Parathyroid adenoma (tissue), 2 donors: ENCODE results near the gene PTPRF.

ENCODE experiments used
- H2AFZ ChIP-seq: fragments of 300-600 bp; sonication (generic); one replicate; pipeline ENCODE4 v1.7.0; 2017; ENCODE audit warnings: antibody characterized with exemption, mild to moderate bottlenecking
- H3K27ac ChIP-seq: fragments of 300-600 bp; sonication (generic); one replicate; pipeline ENCODE4 v1.7.0; 2017
- H3K27me3 ChIP-seq: fragments of 300-600 bp; sonication (generic); one replicate; pipeline ENCODE4 v1.7.0; 2017; ENCODE audit warnings: low read length; ENCODE audit not compliant: control insufficient read depth, insufficient read depth
- H3K36me3 ChIP-seq: fragments of 300-600 bp; sonication (generic); one replicate; pipeline ENCODE4 v1.7.0; 2017; ENCODE audit warnings: low read length; ENCODE audit not compliant: control insufficient read depth, insufficient read depth
- H3K4me1 ChIP-seq: fragments of 300-600 bp; sonication (generic); one replicate; pipeline ENCODE4 v1.7.0; 2017; ENCODE audit warnings: control low read depth
- H3K4me2 ChIP-seq: fragments of 300-600 bp; sonication (generic); one replicate; pipeline ENCODE4 v1.7.0; 2017; ENCODE audit warnings: low read length
- H3K4me3 ChIP-seq: fragments of 300-600 bp; sonication (generic); one replicate; pipeline ENCODE4 v1.7.0; 2017; ENCODE audit warnings: low read depth, low read length
- H3K79me2 ChIP-seq: fragments of 300-600 bp; sonication (generic); one replicate; pipeline ENCODE4 v1.7.0; 2017; ENCODE audit warnings: control low read depth
- H3K9ac ChIP-seq: fragments of 300-600 bp; sonication (generic); one replicate; pipeline ENCODE4 v1.7.0; 2017; ENCODE audit warnings: mild to moderate bottlenecking
- H3K9me3 ChIP-seq: fragments of 300-600 bp; sonication (generic); one replicate; pipeline ENCODE4 v1.7.0; 2017; ENCODE audit warnings: low read length; ENCODE audit not compliant: control insufficient read depth
- CTCF ChIP-seq: fragments of 300-600 bp; sonication (generic); IDR thresholded peaks from one replicate; pipeline ENCODE4 v1.7.0; 2017; ENCODE audit warnings: antibody characterized with exemption, mild to moderate bottlenecking
- donor health status: primary hyperparathyroidism.

PTPRF gene

GRCh38 chr1:43625063-43625780 lies 94.5 kb downstream of the PTPRF start:
- no peak overlapping the region for H3K9ac ChIP-seq
- no peak overlapping the region for H3K27ac ChIP-seq
- H3K4me3 ChIP-seq, result no peak overlapping the region
- no peak overlapping the region for H3K4me2 ChIP-seq
- no peaks in the 10 kb centered on the region for H3K9me3 ChIP-seq
- no peak for TF ChIP-seq CTCF
- H2AFZ ChIP-seq, result no peak overlapping the region
- H3K79me2 ChIP-seq, result no peaks in the 10 kb centered on the region
- no peaks in the 10 kb centered on the region for H3K4me1 ChIP-seq
- H3K27me3 ChIP-seq, result no peaks in the 10 kb centered on the region
- H3K36me3 ChIP-seq, result no peaks in the 10 kb centered on the region

GRCh38 chr1:43632135-43632670 lies 101.5 kb downstream of the PTPRF start:
- H3K4me3 ChIP-seq, result no peak overlapping the region
- no peak for TF ChIP-seq CTCF
- no peaks in the 10 kb centered on the region for H3K36me3 ChIP-seq
- H2AFZ ChIP-seq, result no peak overlapping the region
- H3K4me2 ChIP-seq, result no peak overlapping the region
- H3K79me2 ChIP-seq, result no peaks in the 10 kb centered on the region
- H3K27me3 ChIP-seq, result no peaks in the 10 kb centered on the region
- H3K9ac ChIP-seq, result no peak overlapping the region
- H3K27ac ChIP-seq, result no peak overlapping the region
- no peaks in the 10 kb centered on the region for H3K4me1 ChIP-seq
- no peaks in the 10 kb centered on the region for H3K9me3 ChIP-seq

- no peak for TF ChIP-seq CTCF
- H3K9me3 ChIP-seq, result no peaks in the 10 kb centered on the region
- no peak overlapping the region for H3K4me2 ChIP-seq
- H3K9ac ChIP-seq, result no peak overlapping the region
- no peaks in the 10 kb centered on the region for H3K79me2 ChIP-seq
- H3K4me1 ChIP-seq, result no peaks in the 10 kb centered on the region
- H3K4me3 ChIP-seq, result no peak overlapping the region
- H3K36me3 ChIP-seq, result no peaks in the 10 kb centered on the region
- no peaks in the 10 kb centered on the region for H3K27me3 ChIP-seq
- H3K27ac ChIP-seq, result no peak overlapping the region
- H2AFZ ChIP-seq, result no peak overlapping the region
Observed at GRCh38 chr1:43634721-43635120, 104.0 kb downstream of the PTPRF start.

- H3K4me3 ChIP-seq, result no peak overlapping the region
- no peak for TF ChIP-seq CTCF
Observed at GRCh38 chr1:43636006-43636641, 105.4 kb downstream of the PTPRF start.

More at GRCh38 chr1:43636006-43636641, 105.4 kb downstream of the PTPRF start:
- H3K79me2 ChIP-seq, result no peaks in the 10 kb centered on the region
- no peak overlapping the region for H2AFZ ChIP-seq
- no peak overlapping the region for H3K9ac ChIP-seq
- H3K4me1 ChIP-seq, result no peaks in the 10 kb centered on the region
- H3K36me3 ChIP-seq, result no peaks in the 10 kb centered on the region
- H3K4me2 ChIP-seq, result no peak overlapping the region
- no peak overlapping the region for H3K27ac ChIP-seq
- H3K27me3 ChIP-seq, result no peaks in the 10 kb centered on the region
- no peaks in the 10 kb centered on the region for H3K9me3 ChIP-seq
